HS-27A (cell line): Measurements from ENCODE around the gene CD79A.
"Not testable (repeated sequence)": the region's sequence is repeated elsewhere in the genome, so short reads cannot be mapped to it uniquely, and the experiment has no call there.

Experiments used
- DNase-seq: peaks from one replicate; pipeline ENCODE4 v3.0.0-alpha.2; 2012; ENCODE audit warnings: low read depth, missing footprints

The CD79A gene

DNA sequence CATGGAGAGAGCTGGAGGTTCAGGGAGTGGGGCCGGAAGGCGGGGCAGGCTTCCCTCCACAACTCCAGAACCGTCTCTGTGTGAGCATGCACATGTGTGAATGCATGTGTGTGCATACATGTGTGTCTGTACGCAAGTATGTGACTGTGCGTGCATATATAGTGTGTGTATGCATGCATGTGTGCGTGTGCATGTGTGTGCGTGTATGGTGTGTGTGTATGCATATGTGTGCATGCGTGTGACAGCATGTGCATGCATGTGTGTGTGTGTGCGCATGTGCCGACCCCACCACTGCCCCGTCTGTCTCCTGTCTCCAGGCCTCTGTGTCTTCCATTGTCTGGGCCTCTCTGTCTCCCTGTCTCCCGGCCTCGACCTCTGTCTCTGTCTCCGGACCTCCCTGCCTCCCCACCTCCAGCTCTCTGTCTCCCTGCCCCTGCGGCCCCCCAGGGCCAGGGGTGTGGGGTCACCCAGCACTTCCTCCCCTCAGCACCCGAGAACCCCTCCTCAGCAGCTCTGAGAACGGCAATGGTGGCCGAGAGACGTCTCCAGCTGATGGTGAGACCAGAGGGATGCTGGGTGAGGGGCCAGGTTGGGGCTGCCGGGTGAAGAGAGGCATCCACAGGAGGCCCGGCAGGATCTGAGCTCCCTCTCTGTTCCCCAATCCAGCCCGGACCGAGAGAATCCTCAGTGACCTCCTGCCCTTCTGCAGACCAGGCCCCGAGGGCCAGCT lies 28.4 kb downstream of the CD79A start:
- DNase-seq = no peak

- DNase-seq = no peak
Observed at GRCh38 chr19:41906271-41906670, 29.2 kb downstream of the CD79A start.

DNA sequence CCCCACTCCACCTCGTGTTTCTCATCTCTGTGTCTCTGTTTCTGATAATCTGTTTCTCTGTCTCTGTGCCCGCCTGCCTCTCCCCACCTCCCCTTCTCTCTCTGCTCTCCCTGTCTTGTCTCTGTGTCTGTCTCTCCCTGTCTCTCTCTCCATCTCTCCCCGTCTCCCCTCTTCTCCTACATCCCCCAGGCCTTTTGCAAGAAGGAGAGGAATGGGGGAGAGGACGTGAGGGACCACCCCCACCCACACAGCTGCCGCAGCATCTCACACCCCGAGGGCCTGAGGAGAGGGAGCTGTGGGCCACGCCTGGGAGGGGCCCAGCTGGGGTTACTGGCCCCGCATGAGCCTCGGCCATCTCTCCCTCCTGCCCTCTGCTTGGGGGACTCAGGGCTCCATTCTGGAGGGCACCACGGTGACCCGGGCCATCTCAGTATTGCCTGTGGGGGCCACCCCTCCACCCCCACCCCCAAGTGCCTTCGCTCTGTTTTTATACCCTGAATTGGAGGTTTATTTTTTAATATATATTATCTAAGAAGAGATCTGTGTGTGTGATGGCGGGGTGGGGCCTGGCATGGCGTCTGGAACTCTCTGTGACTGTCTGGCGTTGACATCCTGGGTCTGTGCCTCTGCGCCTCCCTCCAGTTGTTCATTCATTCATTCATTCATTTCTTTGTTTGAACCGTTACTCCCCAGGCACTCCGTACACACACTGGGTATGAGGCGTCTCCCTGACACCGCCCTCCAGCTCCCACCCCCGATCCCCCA lies 30.0 kb downstream of the CD79A start:
- no peak for DNase-seq

GRCh38 chr19:41907994-41908615 lies 31.0 kb downstream of the CD79A start:
- DNase-seq = no peak

DNA sequence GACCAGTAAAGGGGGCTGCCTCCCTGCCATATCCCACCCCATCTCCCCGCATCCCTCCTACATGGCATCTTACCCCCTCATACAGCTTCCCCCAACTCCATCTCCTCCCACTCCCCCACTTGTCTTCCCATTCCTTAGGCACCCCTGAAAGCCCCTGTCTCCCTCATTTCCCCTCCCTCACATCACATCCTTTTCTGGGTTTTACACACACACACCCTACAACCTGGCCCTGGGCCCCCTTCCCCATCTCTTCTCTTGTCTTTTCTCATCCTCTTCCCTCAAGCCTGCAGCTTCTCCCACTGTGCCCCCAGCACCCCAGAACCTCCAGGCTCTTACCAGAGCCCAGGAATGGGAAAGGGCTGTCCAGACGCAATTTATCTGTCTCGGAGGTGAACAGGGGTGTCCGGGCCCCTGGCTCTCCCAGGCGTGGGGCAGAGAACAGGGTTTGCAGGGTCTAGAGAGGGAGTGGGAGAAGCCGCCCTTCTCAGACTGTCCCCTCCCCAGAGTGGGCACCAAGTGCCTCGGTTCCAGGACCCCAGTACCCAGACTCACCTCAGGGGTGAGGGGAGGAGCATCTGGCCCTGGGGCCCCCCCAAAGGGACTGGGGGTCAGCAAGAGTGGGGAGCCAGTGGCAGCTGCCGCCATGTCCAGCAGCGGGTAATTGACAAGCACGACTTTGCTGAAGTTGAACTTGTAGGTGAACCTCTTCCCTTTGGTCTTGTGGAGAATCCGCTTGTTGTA lies 31.8 kb downstream of the CD79A start:
- DNase-seq = no peak

GRCh38 chr19:41909706-41910105 lies 32.6 kb downstream of the CD79A start:
- no peak for DNase-seq

DNA sequence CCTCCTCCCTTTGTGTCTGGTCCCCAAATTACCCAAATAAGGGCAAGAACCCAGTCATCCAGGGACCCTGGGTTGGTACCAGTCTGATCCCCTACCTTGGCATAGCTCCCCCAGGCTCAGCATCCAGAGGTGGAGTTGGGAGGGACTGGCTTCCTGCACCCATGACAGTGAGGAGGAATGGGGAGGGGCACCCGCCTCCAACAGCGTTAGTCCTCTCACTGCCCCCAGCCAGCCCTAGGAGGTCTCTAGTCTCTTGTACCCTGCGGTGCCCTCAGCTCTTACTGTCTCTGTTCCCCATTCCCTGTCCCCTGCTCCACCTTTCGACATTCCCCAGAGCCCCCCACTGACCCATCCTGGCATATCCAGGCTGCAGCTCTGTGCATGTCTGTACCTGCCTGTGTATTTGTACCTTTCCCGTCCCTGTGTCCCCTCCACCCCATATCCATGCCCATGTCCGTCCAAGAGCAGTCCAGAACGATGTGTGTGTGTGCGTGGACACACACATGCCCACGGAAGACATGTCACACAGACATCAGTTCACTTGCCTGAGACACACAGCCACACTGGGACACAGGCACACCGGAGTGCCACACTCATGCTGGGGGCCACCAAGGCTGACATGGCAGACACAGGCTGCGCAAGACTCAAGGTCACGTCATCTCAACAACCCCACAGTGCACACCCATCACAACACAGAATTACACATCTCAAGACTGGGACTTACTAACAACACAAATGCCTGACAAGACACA lies 33.3 kb downstream of the CD79A start:
- DNase-seq = no peak

- no peak for DNase-seq
Observed at GRCh38 chr19:41910992-41911888, 34.2 kb downstream of the CD79A start.

- DNase-seq = no peak
Observed at GRCh38 chr19:41911889-41912731, 35.0 kb downstream of the CD79A start.

GRCh38 chr19:41912899-41913537 lies 35.9 kb downstream of the CD79A start:
- DNase-seq = no peak

DNA sequence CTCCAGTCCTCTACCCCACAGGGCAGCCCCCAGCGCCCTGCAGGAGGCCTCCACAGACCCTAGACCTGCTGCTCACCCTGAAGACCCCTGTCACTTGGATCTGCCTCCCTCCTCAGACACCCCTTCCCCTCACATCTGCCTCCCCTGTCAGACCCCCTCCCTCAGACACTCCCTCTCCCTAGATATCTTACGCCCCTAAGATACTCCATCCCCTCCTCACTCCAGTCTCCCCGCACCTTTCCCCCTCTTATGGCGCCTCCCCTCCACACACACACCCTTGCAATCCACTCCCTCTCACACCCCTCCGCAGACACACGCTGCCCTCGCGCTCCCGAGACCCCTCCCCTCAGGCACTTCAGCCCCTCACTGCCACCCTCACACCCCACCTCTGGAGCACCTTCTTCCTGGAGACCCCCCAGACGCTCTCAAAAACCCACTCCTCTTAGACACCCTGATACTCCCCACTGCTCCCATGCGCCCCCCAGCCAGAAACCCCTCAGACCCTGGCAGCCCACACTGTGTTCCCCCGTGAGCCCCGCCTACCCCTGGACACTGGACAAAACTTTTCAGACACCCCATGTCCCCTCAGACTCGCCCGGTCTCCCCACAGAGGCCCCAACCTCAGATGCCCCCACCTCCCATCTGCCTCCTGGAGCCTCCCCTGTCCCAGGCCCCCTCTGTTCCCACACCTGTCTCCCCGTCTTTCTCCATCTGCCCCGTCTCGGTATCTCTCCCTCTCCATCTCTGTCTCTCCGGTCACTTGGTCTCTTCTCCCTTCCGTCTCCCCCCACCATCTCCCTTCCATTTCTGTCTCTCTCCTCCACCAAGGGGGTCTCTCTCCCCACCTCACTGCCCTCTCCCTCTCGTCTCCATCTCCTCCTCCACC lies 36.7 kb downstream of the CD79A start:
- no peak for DNase-seq

- not testable (repeated sequence) for DNase-seq
Observed at GRCh38 chr19:41914424-41914834, 37.4 kb downstream of the CD79A start.

DNA sequence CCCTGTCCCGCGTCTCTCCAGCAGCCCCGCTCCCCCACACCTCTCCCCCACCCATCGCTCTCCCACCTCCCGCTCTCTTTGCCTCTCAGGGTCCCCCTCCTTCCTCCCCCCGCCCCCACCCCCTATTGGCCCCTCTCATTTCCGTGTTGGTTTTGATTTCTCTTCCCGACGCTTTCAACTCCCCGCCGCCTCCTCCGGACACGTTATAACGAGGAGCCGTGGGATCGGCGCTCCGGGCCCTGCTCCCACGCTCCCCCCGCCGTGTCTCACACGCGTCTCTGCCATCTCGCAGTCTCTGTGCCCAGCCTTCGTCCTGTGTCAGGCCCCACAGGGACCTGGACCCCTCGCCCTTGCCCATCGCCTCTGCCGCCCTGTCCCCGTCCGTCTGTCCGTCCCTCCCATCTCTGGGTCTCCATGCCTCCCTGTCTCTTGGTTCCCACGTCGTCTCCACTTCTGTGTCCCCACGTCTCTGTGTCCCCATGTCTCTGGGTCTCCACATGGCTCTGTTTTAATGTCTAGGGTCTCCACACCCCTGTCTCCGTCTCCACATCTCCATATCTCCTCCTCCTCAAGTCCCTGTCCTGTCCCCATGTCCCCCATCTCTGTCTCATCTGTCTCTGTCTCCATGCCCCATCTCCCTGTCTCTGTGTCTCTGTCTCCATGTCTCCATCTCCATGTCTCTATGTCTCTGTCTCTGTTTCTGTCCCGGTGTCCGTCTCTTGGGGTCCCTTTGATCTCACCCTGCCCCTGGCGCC lies 38.1 kb downstream of the CD79A start:
- no peak for DNase-seq

- no peak for DNase-seq
Observed at GRCh38 chr19:41915776-41916414, 38.8 kb downstream of the CD79A start.

DNA sequence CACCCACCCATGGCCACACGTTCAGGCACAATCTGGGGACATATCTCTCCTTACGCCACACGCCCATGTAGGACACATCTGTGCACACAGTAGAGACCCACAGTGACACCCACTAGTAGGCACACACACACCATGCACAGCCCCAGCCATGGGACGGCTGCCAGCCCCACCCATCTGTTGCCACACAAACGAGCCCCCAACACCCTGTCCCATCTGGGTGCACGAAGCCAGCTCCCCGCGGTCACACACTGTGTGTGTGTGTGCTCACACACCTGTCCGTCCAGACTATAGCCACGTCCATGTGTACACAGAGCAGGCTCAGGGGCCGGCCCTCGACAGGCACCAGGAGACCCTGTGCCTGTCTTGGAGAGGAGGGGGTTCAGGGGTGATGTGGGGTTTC lies 40.6 kb downstream of the CD79A start:
- no peak for DNase-seq

DNA sequence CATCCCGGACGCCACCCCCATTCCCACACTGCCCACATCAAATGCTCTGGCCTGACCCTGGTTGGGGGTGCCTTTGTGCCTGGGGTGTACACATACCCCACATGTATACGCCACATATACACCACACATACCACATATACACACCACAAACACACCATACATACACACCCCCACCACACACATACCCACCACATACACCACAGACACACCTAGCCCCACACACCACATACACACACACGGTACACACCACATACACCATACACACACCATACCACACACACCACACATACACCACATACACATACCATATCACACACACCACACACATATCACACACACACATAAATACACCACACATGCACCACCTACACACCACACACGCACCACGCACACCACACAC lies 41.0 kb downstream of the CD79A start:
- no peak for DNase-seq
